HAP-1 (cell line): ENCODE measurements around the gene BACE2.

Experiments
- DNase-seq, 2 experiments: peaks; one replicate each; pipeline ENCODE4 v3.0.0-alpha.2; 2016 to 2020; ENCODE audit warnings: low spot score in 2 of 2
- H3K27me3 ChIP-seq: fragments of 250-450 bp; sonication (Bioruptor Pico); 2 replicates; pipeline ENCODE4 v1.5.1; 2020; ENCODE audit warnings: low read depth, mild to moderate bottlenecking, moderate library complexity
- H3K36me3 ChIP-seq: fragments of 250-450 bp; sonication (Bioruptor Pico); replicated peaks from 2 replicates; pipeline ENCODE4 v1.5.1; 2020; ENCODE audit warnings: mild to moderate bottlenecking
- H3K4me1 ChIP-seq: fragments of 250-450 bp; sonication (Bioruptor Pico); 2 replicates; pipeline ENCODE4 v1.5.1; 2020; ENCODE audit warnings: mild to moderate bottlenecking
- H3K4me3 ChIP-seq: fragments of 250-450 bp; sonication (Bioruptor Pico); 2 replicates; pipeline ENCODE4 v1.5.1; 2020; ENCODE audit warnings: mild to moderate bottlenecking, moderate library complexity
- H3K9me3 ChIP-seq: fragments of 250-450 bp; sonication (Bioruptor Pico); 2 replicates; pipeline ENCODE4 v1.5.1; 2020; ENCODE audit warnings: mild to moderate bottlenecking, moderate library complexity
- in situ Hi-C: fragments of 300-500 bp; cut with MboI; formaldehyde crosslinking; loops from 3 replicates; pipeline ENCODE4 v1.14.3; 2020; ENCODE audit warnings: low sequenced_read_pairs, inconsistent platforms, mixed read lengths

Gene BACE2

DNA sequence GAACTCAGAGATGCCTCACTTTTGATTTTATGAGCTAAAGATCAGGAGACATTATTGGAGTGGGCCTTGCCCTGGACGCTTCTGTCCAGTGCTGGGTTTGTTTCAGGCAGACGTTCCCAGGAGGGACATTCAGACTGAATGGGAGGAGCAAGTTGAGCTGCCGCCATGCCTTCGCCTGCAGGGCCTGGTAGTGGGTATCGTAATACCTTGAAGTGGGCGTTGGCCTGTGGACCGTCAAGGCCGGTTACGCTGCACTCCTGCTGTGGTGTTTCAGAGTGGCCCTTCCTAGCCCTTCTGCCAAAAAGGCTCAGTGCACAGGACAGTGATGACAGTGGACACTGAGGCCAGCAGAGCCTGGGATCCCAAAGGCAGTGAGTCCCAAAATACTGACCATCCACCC, 150.3 kb downstream of the BACE2 start:
- no peak overlapping the region for H3K4me3 ChIP-seq
- no peak for DNase-seq
- in situ Hi-C loops: no loop called here
- 0 out of 2 replicates have a peak, but pooled peaks cover 2% of the 10 kb centered on the region for H3K9me3 ChIP-seq
- no peaks in the 10 kb centered on the region for H3K27me3 ChIP-seq
- H3K4me1 ChIP-seq: no peaks in the 10 kb centered on the region
- no peaks in the 10 kb centered on the region for H3K36me3 ChIP-seq

DNA sequence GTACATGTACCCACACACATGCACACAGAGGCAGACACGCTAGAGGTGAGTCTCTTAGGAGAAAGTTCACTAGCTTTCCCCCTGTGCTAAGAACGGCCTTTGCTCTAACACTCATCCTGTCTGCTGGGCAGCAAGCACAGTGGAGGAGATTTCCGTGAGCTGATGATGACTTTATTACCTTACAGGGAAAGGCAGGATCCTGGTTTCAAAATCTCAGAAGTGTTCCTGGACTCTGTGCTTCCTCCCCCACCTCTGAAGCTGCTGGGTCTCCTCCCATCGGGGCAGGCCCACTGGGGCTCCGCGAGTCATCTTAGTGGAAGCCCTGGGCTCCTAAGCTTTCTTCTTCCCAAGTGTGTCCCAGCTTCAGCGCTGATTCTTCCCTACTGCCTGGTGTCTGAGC, 151.3 kb downstream of the BACE2 start:
- DNase-seq: no peak
- Histone ChIP-seq H3K4me3 (no peak overlapping the region), H3K4me1 (no peaks in the 10 kb centered on the region), H3K27me3 (no peaks in the 10 kb centered on the region), H3K9me3 (0 out of 2 replicates have a peak, but pooled peaks cover 5% of the 10 kb centered on the region), H3K36me3 (no peaks in the 10 kb centered on the region)
- in situ Hi-C loops: no loop called here

DNA sequence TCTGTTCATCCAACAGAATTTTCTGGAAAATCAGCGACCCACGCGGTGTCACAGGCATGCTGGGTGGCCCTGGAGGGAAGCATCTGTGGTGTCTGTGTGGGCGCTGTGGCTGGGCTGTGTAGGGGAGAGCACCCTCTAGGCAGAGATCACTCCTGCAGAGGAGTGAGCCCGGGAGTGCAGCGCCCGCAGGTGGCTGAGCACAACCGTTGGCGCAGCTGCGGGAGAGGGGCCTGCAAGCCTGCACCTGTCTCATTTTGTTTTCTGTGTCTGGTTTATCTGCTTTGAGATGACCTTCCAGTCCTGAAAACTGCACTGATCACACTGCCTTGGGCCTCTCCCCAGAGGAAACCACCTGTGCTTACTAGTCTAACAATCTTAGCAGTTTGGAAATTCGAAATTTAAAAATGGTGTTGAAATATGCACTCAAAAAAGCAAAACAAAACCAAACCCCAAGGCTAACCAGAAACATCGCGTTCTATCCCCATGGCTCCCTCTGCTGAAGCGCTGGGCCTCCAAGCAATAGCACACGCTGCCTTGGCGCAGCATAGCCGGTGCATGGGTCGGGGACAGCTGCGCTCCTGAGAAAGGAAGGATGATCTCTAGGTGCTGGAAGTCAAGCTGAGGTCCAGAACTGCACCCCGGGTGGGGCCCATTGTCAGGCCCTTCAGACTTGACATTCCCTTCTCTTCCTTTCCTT, 153.4 kb downstream of the BACE2 start:
- in situ Hi-C loops: no loop called here
- no peak for DNase-seq

DNA sequence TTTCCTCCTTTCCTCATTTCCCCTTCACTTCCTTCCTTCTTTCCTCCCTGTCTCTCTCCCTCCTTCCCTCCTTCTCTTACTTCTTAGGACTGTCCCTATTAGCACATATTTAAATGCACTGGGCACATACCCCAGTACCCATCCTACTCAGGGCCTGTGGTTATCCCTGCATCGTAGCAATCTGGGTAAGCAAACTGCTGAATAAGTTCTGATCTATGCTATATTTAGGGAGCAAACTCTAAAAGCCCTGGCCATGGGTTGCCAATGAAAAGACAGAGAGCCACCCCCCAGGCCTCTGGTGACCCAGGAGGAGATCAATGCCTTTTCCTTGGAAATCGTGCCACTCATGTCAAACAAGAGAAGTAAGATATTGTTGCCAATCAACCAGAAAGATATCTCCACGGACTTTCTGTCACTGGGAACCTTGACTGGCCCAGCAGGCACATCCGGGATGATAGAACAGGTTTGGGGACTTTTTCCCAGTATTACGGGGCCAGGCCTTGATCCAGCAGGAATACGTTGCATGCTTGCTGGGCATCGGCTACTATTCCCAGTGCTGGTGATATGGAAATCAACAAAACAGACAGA, 154.0 kb downstream of the BACE2 start:
- no peak for DNase-seq
- H3K4me3 ChIP-seq: no peak overlapping the region
- H3K4me1 ChIP-seq: no peaks in the 10 kb centered on the region
- H3K9me3 ChIP-seq: peaks cover 5% of the 10 kb centered on the region; the same call in 1 of the 2 replicates
- in situ Hi-C loops: no loop called here
- H3K27me3 ChIP-seq: no peaks in the 10 kb centered on the region
- no peaks in the 10 kb centered on the region for H3K36me3 ChIP-seq

More for the DNA sequence above, 153.4 kb downstream of the BACE2 start:
- Histone ChIP-seq H3K27me3 (no peaks in the 10 kb centered on the region), H3K4me3 (no peak overlapping the region), H3K9me3 (peaks cover 5% of the 10 kb centered on the region; the same call in 1 of the 2 replicates), H3K36me3 (no peaks in the 10 kb centered on the region), H3K4me1 (no peaks in the 10 kb centered on the region)

DNA sequence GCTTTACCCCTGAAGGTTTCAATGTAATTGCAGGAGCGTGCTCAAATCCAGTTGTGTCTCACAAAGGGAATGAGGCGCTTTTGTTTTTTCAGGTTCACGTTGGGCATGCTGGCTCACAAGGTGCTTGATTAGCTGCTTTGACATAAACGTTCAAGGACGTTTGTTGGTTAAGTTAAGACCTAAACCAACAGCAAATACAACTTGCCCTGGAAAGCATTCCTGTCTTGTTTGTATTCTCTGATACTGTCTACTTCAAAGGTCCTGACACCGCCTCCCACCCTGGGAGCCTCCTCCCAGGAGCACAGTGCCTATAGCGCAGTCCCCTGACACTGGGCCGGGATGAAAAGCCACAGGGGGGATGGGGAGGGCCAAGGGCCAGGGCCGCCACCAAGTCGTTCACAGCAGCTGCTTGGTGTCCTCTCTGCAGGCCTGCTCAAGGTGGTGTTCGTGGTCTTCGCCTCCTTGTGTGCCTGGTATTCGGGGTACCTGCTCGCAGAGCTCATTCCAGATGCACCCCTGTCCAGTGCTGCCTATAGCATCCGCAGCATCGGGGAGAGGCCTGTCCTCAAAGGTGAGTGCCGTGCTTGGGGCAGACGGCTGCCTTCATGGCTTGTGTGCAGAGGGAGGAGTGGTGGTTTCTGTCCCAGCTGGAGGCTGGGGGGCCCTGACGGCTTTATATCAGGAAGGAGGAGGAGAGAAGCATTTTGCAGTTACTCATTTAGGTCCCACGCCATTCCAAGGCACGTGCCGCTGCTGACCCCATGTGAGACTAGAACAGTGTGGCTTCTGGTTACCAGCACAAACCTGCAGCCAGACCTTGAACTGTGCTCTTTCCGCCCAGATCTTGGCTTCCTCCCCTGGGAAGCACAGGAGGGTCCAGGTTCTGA, 154.8 kb downstream of the BACE2 start:
- H3K9me3 ChIP-seq: peaks cover 5% of the 10 kb centered on the region; the same call in 1 of the 2 replicates
- H3K27me3 ChIP-seq: no peaks in the 10 kb centered on the region
- no peaks in the 10 kb centered on the region for H3K4me1 ChIP-seq
- H3K4me3 ChIP-seq: no peak overlapping the region
- no peaks in the 10 kb centered on the region for H3K36me3 ChIP-seq
- in situ Hi-C loops: no loop called here
- no peak for DNase-seq

DNA sequence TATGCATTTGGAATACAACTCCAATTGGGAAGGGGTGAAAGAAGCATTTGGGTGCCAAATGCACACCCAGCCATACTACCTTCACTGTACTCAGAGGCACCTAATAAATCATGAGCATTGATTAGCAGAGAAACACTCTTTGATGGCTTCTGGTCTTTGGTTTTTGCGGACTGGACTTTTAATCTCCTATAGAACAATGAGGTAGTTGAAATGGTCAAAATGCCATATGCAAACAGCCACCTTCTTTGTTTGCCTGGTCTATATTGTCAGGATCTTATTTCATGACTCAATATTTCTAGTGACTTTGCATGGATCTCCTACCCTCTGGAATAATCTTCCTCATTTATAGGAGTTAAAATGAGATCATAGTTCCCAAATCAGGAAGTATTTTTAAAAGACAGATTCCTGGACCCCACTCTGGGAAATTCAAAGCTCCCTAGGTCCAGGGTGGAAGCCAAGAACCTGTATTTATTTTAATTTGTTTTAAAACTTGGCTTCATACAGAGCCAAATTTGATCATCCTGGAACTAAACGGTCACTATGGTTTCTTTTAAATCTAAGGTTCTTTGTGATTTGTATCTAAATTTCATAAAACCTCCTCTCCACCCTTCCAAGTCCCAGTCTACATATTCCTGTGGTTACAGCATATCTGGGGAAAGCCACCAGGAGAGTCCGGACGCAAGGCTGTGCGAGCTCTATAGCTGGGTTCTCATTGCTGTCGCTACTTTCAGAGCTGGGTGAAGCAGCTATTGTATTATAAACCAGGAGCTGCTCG, 157.4 kb downstream of the BACE2 start:
- in situ Hi-C loops: no loop called here
- peaks cover 5% of the 10 kb centered on the region; the same call in 1 of the 2 replicates for H3K9me3 ChIP-seq
- no peak overlapping the region for H3K4me3 ChIP-seq
- H3K4me1 ChIP-seq: no peaks in the 10 kb centered on the region
- no peaks in the 10 kb centered on the region for H3K36me3 ChIP-seq
- no peak for DNase-seq
- H3K27me3 ChIP-seq: no peaks in the 10 kb centered on the region

DNA sequence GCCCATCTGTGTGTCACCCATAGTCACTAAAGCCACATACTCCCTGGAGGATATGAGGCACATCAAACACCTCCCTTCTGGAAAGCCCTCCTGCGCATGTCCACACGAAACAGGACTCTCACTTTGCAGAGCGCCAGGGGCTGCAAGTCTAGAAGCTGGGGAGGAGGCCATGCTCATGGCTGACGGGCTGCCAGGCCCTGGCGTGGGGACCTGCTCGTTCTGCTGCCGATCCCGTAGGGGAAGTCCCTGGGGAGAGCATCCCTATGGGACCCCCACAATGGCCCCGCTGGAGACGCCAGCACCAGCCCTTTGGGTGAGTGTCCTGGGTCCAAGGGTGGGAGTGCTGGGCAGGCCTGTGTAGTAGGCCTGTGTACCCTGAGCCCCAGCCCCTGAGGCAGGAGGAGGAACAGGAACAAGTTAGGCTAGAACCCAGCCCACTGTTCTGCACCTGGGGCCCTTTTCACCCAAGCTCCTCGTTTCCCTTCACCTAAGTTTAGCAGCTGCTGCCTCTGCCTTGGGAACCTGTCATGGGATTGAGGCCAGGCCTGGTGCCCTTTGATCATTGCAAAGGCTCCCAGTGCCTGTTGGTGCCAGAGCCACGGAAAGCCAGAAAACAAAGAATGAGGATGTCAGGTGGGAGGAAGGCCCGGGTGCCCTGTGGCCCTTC, 158.6 kb downstream of the BACE2 start:
- Histone ChIP-seq H3K4me1 (no peaks in the 10 kb centered on the region), H3K27me3 (no peaks in the 10 kb centered on the region), H3K4me3 (no peak overlapping the region), H3K9me3 (peaks cover 4% of the 10 kb centered on the region; the same call in 1 of the 2 replicates), H3K36me3 (no peaks in the 10 kb centered on the region)
- in situ Hi-C loops: no loop called here
- DNase-seq: no peak

DNA sequence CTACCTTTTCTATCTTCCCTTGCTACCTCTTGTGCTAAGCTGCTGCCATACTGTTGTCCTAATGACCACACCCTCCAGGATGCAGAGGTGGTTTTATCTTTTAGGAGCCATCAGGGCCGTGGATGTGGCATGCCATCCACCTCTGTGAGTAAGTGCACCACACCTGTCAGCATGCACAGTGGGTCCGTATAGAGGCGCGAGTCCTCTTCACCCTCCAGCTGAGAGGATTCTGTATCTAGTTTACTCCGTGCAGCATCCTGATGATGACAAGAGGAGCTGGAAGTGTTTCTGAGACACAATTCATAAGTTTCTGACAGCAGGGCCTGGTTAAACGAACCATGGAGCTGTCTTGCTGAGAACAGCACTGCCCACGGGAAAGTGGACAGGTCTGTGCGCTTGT, 159.8 kb downstream of the BACE2 start:
- no peak for DNase-seq
- Histone ChIP-seq H3K9me3 (peaks cover 8% of the 10 kb centered on the region; the same call in 1 of the 2 replicates), H3K4me1 (no peaks in the 10 kb centered on the region), H3K27me3 (no peaks in the 10 kb centered on the region), H3K4me3 (no peak overlapping the region), H3K36me3 (no peaks in the 10 kb centered on the region)
- in situ Hi-C loops: no loop called here

DNA sequence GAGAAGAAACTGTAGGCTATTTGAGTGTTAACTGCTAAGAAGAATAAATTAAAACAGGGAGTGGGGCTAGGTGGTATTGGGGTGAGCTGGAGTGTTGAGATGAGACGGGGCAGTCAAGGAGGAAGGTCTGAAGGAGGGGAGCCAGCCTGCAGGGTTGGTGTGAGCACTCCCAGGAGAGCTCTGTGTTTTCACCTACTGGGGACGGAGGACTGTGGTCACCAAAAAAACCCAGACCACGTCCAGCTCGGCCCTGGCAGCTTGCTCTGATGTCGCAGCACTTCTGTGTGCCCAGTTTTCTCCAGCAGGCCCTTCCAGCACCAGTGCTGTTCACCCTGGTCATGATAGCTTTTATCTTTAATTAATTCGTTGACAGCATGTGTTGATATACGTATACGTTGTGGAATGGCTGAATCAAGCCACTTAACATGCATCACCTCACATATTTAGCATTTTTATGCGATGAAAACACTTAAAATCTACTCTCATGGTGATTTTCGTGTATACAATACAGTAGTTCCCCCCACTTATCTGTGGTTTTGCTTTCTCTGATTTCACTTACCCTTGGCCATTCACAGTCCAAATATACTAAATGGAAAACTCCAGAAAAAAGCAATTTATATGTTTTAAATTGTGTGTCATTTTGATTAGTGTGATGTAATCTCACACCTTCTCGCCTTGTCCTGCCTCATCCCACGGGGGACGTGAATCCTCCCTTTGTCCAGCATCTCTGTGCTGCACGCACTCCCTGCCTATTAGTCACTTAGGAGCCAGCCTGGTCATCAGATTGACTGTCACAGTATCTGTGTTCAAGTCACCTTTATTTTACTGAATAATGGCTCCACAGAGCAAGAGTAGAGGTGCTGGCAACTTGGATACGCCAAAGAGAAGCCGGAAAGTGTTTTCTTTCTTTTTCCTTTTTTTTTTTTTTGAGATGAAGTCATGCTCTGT, 161.0 kb downstream of the BACE2 start:
- H3K36me3 ChIP-seq: no peaks in the 10 kb centered on the region
- in situ Hi-C loops: no loop called here
- DNase-seq: no peak
- H3K4me1 ChIP-seq: no peaks in the 10 kb centered on the region
- H3K4me3 ChIP-seq: no peak overlapping the region
- peaks cover 5% of the 10 kb centered on the region; the same call in 1 of the 2 replicates for H3K9me3 ChIP-seq
- H3K27me3 ChIP-seq: no peaks in the 10 kb centered on the region
